ENCODE measurements around the gene NRBF2.
"Not testable (repeated sequence)": the region's sequence is repeated elsewhere in the genome, so short reads cannot be mapped to it uniquely, and the experiment has no call there.

DNA sequence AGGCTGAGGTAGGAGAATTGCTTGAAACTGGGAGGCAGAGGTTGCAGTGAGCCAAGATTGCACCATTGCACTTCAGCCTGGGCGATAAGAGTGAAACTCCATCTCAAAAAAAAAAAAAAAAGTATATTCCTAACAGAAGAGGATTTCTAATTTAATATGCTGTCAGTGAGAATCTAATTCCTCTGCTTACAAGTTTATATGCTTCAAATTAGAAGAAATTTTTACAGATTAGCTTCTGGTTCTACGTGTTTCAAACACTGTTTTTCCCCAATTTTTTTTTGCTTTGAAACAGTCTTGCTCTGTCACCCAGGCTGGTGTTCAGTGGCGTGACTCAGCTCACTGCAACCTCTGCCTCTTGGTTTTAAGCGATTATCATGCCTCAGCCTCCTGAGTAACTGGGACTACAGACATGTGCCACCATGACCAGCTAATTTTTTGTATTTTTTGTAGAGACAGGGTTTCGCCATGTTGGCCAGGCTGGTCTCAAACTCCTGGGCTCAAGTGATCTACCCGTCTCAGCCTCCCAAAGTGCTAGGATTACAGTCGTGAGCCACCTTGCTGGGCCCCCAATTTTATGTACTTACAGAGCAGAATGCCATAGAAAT is 30.7 kb upstream of the NRBF2 start:
- TF ChIP-seq CTCF (IDR thresholded peaks at IDR 0.05; ENCODE audit: low read length); EZH2 (IDR thresholded peaks at IDR 0.05; ENCODE audit: borderline replicate concordance, low read length): not testable (repeated sequence)
